GM19238 (cell line): ENCODE data around the gene ITGA1.

ENCODE experiments used
- DNase-seq: peaks from one replicate; pipeline ENCODE4 v3.0.0; 2011; ENCODE audit warnings: low spot score; ENCODE audit not compliant: insufficient read length

The ITGA1 gene

DNA sequence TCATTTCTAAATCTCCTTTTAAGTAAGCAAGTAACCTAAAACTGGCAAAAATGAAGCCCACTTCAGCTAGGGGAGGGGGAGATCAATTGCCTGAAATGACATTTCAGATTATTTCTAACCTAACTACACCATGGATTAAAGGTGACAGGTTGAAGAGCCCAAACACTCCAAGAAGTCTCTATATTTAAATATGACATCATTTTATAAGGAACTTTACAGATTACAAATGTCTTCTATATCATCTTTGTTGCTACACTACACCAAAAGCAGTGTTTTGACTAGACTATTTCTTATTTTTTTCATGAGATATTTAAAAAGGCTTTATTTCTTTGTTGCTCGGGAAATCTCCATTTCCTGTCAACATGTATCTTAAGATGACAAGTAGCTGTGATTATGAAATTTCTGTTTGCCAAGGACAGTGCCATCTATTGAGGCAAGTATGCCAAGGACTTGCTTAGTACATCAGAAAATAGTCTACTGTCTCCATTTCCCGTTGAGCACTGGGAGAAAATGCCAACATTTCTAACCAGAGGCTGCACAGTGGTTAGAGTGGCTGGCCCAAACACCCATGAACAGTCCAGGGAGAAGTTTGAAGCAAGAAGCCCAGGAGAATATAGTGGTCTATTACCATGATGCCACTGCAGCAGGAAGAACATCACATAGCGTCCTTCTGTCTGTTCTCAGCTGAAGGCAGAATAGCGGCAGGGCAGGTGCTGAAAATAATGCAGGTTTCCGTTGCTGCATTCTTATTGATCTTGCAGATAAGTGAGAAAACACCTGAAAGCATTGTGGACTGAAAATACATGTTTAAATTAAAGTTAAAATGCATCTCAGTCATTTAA, 108.1 kb downstream of the ITGA1 start:
- no peak for DNase-seq

DNA sequence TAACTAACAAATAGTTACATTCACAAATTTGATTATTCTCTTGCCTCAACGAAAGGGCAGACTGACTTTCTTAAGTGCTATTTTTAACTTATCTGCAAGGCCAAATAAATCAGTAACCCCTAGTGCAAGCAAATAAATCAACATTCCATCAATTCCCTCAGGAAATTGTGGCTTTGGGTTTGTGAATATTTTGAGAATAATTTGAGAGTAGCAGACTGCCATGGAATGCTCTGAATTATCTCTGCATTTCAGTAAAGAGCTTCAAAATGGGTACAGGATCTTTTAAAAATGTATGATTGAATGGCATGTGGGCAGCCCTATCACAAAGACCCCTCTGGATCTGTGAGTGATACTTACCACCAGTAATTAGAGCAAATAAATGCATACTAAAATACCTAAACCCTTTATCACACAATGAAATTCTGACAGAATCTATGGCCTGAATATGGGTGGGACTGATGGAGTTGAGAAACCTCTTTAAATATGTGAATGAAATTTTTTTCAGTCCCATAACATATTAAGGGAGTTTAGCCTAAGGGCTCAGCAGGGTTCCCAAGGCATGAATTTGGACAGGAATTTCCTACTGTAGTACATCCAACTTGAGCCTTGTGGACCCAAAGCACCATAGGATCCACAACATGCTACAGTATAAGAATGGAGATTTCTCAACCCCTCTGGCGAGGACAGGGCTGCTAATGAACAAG, 109.0 kb downstream of the ITGA1 start:
- DNase-seq = no peak

DNA sequence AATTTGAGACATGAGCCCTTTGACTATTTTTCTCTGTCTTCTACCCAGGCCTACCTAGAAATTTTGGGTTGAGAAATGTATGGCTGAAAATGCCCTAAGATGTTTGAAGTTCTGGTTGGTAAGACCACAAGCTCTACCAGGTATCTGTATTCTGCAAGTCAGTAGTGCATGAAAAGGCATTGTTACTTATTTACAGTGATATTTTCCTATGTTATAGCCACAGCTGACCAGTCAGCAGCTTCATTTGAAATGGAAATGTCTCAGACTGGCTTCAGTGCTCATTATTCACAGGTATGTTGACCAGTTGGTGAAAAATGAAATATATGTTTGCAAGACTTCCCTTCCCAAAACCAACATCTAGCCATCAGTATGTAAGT, 109.5 kb downstream of the ITGA1 start:
- DNase-seq = no peak

DNA sequence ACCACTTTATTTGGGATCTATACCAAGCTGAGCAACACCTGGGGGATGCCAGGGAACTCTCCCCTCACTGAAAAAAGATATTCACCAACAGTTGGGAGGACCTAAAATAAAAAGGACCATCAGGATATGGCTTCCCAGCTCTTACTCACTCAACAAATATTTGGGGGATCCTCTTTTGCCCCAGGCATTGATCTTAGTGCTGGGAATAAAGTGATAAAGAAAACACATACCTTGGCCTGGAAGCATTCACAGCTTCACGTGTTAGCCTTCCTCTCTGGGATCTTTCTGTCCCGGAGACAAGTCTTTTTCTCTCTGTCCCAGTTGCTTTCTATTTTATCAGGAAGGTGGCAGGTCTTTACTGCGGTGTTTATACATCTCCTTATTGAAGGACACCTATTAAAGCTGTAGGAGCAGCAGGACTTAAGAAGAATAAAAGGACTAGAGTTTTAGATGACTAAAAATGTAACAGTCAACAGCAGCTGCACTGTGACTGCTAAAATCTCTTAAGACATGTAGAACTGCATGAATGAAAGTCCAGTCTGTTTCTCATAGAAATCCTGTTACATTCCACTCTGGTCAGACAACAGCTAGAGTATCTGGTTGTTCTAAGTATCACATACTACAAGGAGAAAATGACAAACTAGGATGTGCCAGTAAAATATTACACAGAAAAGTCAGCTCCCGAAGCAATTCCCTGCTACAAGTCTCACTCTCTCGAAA, 111.4 kb downstream of the ITGA1 start:
- DNase-seq = no peak

DNA sequence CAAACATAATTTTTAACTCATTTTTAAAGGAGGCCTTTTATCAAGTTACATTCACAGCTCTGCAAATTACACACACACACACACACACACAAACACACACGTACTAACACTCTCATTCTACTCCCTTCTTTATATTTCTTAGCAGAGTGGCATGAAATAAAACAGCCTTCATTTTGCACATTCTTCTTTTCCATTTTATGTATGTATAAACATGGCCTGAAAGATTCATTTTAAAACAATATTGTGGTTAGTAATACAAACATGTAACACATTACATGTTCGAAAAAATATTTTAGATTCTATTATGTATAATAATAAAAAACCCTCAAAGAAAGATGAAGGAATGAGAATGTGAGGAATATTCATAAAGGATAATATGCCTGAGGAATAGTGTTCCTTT, 115.4 kb downstream of the ITGA1 start:
- no peak for DNase-seq

DNA sequence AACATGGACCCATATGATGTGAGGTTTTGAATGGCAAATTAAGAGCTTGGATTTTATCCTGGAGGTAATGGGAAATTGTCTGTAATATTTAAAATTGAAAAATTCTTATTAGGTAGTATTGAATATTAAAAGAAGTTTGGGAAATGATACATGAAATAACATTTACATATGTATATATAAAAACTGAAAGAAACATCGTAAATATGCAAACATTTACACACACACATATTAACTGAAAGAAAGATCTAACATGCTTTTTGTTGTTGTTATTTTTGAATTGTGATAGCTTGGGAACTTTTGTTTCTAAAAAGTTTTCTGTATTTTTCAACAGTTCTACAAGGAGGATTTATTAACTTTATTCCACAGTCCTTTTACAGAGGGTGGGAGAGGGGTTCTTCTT, 118.6 kb downstream of the ITGA1 start:
- DNase-seq = no peak

DNA sequence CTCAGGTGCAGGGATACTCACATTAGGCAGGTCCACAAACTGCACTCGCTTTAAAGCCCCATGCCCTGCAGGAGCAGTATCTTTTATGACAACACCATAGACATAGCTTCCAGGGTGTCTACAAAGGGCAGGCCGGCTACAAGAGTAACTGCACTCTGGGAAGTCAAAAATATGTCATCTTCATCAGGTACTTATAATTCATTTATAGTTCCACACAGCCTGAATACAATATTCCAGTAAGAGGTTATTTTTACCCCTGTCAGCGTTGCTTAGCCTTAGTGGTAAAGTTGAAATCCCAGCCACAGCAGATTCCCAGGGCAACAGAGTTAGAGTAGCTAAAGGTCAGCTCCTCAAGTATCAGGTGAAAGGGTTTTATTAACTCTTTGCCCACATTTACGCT, 119.1 kb downstream of the ITGA1 start:
- no peak for DNase-seq

DNA sequence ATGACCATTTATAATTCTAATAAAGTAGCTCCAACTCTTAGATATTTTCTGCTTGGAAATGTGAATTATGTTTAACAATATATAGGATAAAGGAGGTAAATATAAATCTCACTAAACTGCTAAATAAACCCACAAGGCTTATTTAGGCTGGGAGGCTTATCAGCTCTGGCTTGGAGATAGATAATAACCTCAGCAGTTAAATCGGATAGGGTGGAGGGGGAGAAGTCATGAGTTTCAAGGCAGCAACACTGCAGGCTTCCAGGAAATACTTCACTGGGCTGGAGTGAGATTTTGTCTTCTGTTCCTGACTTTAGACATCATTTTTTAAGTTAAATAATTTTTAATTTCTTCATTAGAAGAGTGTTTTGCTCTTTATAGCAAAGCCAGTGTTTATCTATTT, 121.5 kb downstream of the ITGA1 start:
- DNase-seq = no peak

DNA sequence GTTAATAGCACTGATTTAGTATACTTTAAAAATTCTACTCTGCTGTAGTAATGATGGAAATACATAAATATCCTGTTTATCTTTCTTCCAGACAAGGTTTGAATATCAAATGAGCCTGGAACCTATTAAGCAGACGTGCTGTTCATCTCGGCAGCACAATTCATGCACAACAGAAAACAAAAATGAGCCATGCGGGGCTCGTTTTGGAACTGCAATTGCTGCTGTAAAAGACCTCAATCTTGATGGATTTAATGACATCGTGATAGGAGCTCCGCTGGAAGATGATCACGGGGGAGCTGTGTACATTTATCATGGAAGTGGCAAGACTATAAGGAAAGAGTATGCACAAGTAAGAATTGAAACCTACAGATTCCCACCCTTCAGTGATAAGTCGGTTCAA, 122.4 kb downstream of the ITGA1 start:
- no peak for DNase-seq

DNA sequence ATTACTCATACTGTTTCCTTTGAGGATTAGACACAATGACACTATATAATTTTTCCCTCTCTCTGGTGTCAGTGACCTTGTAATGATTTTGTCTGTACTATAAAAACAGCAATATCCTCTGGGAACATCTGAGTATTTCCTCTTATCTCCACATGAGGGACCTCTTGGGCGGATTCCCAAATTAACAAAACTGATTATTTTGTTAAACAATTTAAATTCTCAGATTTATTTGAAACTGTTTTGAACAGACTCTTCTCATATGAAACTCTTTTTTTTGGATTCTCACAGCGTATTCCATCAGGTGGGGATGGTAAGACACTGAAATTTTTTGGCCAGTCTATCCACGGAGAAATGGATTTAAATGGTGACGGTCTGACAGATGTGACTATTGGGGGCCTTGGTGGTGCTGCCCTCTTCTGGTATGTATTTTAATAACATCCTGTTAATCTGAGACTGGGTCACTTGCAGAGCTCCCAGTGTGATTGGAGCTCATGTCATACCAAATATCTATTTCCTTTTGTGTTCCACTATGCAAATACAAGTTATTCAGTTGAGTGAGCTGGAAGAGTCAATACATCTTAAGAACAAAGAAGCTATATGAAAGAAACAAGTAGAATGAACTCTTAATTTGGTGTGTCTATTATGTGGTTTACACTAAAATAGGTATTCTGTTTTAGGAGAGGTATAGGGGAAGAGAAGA, 127.6 kb downstream of the ITGA1 start:
- DNase-seq = peak; percentile 13

DNA sequence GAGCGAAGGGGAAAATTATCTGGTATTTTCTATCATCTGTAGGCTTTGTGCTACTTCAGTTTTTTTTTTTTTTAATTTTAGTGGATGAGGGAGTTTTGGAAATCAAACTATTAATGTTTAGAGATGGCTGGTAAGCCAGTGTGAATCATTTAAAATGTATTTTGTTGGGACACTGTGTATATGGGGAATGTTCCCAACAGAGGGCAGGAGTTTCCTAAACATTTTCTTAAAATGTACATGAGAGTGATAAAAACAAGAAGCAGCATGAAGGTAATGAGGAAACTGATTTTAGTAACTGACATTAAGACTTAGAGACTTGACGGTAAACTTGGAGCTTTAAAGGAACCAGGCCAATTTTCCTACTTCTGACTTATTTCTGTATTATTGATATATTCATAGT, 133.2 kb downstream of the ITGA1 start:
- no peak for DNase-seq

DNA sequence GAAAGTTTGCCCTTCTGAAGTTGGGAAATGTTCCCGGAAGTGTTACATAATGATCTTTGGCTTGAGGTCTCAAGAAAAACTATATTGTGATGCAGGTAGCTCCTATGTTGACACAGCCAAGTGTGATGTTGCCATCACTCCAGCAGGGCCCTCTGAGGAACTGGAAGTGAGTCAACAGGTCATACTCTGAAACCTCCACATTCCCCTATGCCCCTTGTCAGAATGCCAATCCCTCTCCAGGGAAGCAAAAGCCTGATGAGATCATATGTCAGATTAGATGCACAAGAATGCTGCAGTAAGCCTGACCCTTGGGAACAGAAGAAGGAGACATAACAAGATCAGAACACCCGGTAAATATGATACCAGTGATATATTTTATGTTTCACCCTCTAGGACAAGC, 134.7 kb downstream of the ITGA1 start:
- DNase-seq = no peak

DNA sequence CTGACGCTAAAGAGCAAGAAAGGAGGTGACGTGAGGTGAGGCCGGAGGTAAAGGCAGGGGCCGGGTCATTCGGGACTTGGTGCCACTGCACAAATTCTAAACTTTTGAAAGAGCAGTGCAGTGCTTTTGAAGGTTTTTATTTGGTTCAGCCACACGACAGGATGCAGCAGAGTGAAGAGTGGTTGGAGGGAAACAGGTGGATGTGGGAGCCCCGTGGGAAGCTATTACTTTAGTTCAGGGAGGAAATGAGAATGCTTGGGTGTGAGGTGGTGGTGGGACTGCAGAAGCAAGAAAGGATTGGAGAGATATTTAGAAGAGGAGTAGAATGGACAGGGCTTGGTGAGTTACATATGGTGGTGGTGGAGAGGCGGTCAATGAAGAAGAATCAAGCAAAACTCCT, 136.7 kb downstream of the ITGA1 start:
- DNase-seq = no peak

DNA sequence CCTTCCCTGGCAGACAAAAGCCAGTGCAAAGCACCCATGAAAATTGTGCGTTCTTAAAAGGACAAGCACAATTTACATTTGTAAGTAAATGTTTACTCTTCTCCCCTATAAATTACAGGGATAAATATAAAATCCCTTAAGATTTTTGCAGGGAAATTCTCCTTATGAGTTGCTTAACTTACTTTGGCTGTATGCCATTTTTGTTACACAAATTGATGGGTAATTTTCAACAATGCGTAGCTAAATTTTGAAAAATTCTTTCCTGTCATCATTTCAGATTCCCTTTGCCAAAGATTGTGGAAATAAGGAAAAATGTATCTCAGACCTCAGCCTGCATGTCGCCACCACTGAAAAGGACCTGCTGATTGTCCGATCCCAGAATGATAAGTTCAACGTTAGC, 137.3 kb downstream of the ITGA1 start:
- no peak for DNase-seq

DNA sequence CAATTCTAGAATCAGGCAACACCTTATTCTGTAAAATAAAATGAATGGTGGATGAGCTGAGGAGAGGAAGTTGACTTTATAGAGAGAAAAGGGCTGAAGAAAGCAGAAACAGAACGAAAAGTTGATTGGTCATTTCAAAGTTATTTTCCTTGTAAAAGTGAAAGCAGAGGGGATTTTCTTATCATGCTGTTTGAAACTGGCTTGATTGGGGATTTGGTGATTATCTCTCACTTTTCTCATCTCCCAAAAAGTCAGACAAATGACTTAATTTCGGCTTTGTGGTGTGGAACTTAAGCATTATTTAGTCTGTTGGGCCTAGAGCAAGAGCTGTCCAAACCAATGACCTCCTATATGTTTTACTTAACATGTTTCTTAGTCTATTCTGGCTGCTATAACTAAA, 141.0 kb downstream of the ITGA1 start:
- DNase-seq = no peak

DNA sequence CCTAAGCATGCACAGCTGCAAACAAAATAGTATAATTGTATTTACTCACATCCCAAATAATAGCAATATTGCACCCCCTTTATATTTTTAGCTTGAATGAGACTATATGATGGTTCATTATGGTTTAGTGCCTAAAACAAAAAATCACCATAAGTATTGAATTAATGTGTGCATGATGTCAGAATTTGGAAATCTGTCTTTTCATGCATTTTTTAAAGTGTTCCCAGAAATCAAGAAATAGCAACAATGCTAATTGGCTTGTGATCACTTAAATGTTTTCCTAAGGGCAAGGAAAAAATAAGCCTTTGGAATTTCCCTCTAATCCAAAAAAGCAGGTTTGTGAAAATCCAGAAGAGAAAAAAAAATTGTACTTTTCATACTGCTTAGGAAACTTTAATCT, 150.5 kb downstream of the ITGA1 start:
- DNase-seq = no peak

DNA sequence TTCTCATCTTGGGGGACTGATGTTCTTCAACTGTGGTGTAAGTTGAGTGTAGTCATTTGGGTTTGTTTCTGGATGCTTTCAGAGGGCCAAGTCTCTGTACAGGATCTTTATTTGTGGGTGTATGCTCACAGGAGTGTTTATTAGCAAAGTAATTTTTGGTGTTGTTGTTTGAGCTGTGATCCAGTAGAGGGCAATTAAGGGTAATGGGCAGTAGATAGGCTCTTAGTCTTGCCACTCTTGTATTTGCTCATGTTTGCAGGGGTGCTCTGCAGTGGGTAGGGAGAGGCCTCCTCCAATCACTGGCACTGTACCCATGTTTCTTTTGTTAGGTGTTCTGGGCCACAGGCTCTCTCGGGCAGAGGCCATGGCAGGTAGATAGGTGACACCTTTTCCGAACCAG, 155.6 kb downstream of the ITGA1 start:
- no peak for DNase-seq

DNA sequence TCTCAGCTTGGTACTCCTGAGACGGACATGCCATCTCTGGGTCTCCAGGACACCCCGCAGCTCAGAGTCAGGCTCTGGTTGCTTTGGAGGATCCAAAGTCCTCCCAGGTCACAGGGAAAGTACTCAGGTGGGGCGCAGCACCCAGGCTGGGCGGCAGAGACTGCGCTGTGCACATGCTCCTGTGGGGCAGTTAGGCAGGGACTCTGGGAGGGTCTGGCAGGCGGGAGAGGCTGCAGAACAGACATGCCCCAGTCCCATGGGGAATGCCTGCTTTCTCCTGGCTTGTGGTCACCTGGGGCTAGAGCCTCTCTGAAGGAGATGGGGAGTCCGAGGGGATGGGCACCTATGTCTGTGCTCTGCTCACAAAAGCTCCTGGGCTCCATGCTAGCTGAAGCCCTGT, 156.1 kb downstream of the ITGA1 start:
- no peak for DNase-seq

DNA sequence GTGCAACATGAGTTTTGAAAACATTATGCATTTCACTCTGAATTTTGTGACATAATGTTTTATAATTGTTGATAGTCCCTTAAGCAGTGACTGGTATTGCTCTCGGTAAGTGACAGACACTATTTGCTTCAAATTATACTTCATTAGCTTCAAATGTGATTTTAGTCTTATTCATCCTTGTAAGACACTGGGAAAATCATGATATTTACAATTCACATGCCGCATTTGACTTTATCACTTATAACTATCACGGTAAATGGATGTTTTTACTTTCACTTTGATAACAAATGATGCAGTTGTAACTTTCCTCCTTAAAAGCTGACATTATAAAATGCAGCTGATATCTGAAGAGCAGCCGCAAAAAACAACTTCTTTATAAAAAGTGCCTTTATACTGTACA, 157.3 kb downstream of the ITGA1 start:
- no peak for DNase-seq

DNA sequence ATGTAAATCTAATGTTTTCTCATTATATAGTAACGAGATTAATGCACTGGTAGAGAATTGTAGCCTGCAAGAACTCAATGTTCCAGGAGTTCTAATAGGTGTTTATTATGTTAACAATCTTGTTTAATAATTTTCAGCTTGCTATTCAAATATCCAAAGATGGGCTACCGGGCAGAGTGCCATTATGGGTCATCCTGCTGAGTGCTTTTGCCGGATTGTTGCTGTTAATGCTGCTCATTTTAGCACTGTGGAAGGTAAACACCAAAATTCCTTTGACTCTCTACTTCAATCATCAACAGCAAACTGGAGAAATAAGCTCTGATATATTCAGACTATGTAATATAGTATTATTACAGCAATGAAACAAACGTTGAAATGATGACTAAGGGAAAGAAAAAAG, 159.5 kb downstream of the ITGA1 start:
- no peak for DNase-seq

DNA sequence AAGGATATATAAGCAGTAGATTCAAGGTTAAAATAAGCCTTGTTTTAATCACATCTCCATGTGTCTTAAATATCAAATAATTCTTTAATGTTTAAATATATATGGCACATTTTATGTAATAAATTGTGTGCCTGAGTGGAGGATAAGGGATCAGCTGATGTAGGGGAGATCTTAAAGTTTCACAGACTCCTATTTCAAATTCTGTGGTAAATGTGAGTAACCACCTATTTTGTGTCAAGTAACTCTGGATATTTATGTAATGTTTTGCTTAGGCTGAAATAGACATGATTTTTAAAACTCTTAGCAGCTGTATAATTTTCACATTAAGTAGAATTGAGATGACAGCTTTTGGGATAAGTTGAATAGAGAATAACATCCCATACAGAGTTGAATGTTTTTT, 160.1 kb downstream of the ITGA1 start:
- DNase-seq = no peak
